Caco-2 (cell line): ENCODE measurements around the gene MMP28. TPM values are rescaled to one million over a fixed set of nuclear protein-coding genes. Genes with fewer than 3 reads are reported as not detected.

Experiments
- Bru-seq: library from RNA; stranded (reverse); fragments of 400-500 nt; gene quantifications from one replicate; lab custom pipeline; 2021; lab: Mats Ljungman, UMichigan
- BruChase-seq, 2 experiments: library from RNA; stranded (reverse); fragments of 400-500 nt; gene quantifications; one replicate each; lab custom pipeline; 2021; lab: Mats Ljungman, UMichigan
- BruUV-seq: library from RNA; stranded (reverse); fragments of 400-500 nt; replicated peaks from 2 replicates; lab custom pipeline; 2021; lab: Mats Ljungman, UMichigan
- CTCF ChIA-PET: fragments of 300-600 bp; sonication (Branson Sonifier 250); formaldehyde crosslinking; loops from one replicate; lab custom pipeline; 2022; ENCODE audit warnings: antibody characterized with exemption; lab: Charles Lee
- POLR2A ChIA-PET: fragments of 300-600 bp; sonication (Branson Sonifier 250); formaldehyde crosslinking; loops from one replicate; lab custom pipeline; 2022; ENCODE audit warnings: antibody characterized with exemption; lab: Charles Lee
- DNase-seq, 2 experiments: peaks; one replicate each; pipeline versions ENCODE4 v3.0.0 to v3.0.0-alpha.2; 2020 to 2022
- H3K27me3 ChIP-seq: replicated peaks from 2 replicates; pipeline ENCODE4 v1.6.0; 2011; ENCODE audit warnings: low read length; ENCODE audit not compliant: control insufficient read depth, insufficient read depth
- H3K36me3 ChIP-seq: 2 replicates; pipeline ENCODE4 v1.5.1; 2011; ENCODE audit warnings: low read length; ENCODE audit not compliant: control insufficient read depth, insufficient read depth
- H3K4me1 ChIP-seq: fragments of 250-450 bp; sonication (Bioruptor Pico); 2 replicates; pipeline ENCODE4 v1.5.1; 2020; ENCODE audit warnings: mild to moderate bottlenecking
- H3K4me3 ChIP-seq: 2 replicates; pipeline ENCODE4 v1.5.1; 2011; ENCODE audit warnings: low read depth, mild to moderate bottlenecking, control low read depth, low read length
- H3K9me3 ChIP-seq: fragments of 250-450 bp; sonication (Bioruptor Pico); 2 replicates; pipeline ENCODE4 v1.5.1; 2020; ENCODE audit warnings: mild to moderate bottlenecking, moderate library complexity
- H3K27ac Mint-ChIP-seq: one replicate; pipeline ENCODE4 v1.8.0; 2022; ENCODE audit warnings: mixed read lengths; ENCODE audit not compliant: unreplicated experiment
- H3K27me3 Mint-ChIP-seq: one replicate; pipeline ENCODE4 v1.8.0; 2022; ENCODE audit warnings: mixed read lengths; ENCODE audit not compliant: insufficient read depth, unreplicated experiment
- H3K36me3 Mint-ChIP-seq: one replicate; pipeline ENCODE4 v1.8.0; 2022; ENCODE audit warnings: mild to moderate bottlenecking, mixed read lengths; ENCODE audit not compliant: insufficient read depth, unreplicated experiment
- H3K4me1 Mint-ChIP-seq: one replicate; pipeline ENCODE4 v1.8.0; 2022; ENCODE audit warnings: low read depth, mixed read lengths; ENCODE audit not compliant: unreplicated experiment
- H3K4me3 Mint-ChIP-seq: one replicate; pipeline ENCODE4 v1.8.0; 2022; ENCODE audit warnings: mild to moderate bottlenecking, moderate library complexity, mixed read lengths; ENCODE audit not compliant: unreplicated experiment
- H3K9me3 Mint-ChIP-seq: one replicate; pipeline ENCODE4 v1.8.0; 2022; ENCODE audit warnings: mixed read lengths; ENCODE audit not compliant: unreplicated experiment
- CTCF ChIP-seq, 2 experiments: fragments of 200-600 bp in 1 of 2; IDR thresholded peaks; 1 replicate in 1 of 2; 2 replicates in 1 of 2; pipeline versions ENCODE4 v1.5.1 to v1.8.0; 2011 to 2022; ENCODE audit warnings: antibody characterized with exemption in 1 of 2, control low read depth in 1 of 2, inconsistent platforms in 1 of 2, low read depth in 1 of 2, low read length in 1 of 2, mild to moderate bottlenecking in 1 of 2, moderate library complexity in 1 of 2; ENCODE audit not compliant: insufficient read depth in 1 of 2, severe bottlenecking in 1 of 2, unreplicated experiment in 1 of 2
- intact Hi-C: fragments of 100-400 bp; cut with micrococcal nuclease; formaldehyde crosslinking; loops from one replicate; pipeline ENCODE4 v1.10.0; 2022; ENCODE audit not compliant: unreplicated experiment
- long read RNA-seq: library from polyadenylated mRNA; stranded (forward); transcript quantifications from one replicate; pipeline ENCODE4 v2.0.0, GENCODE V29; 2022
- total RNA-seq: library from RNA; stranded (reverse); gene quantifications from 2 replicates; pipeline ENCODE4 v1.2.3, GENCODE V29; 2022

The MMP28 gene
- total RNA-seq (not detected in 2 replicates), Bru-seq, nascent RNA (percentile 9 among the genes with signal in this experiment), BruChase-seq, experiment 1, labeled RNA remaining after a 2-hour chase (not detected), BruChase-seq, experiment 2, labeled RNA remaining after a 6-hour chase (not detected)
- long read RNA-seq, partial matches to known transcripts, result 0 of 2 reads
- long read RNA-seq, other reads (novel, unspliced or antisense), result 2 of 2 reads

GRCh38 chr17:35795007-35795870 is at the start of gene MMP28:
Gene MMP28 (minus strand): TSS chr17:35795641. CDS start chr17:35795377, 264 bp downstream.
- Mint-ChIP-seq H3K9me3 (no peaks in the 10 kb centered on the region), H3K27me3 (peaks cover 38% of the 10 kb centered on the region), H3K4me3 (peak within 1 kb of the TSS; percentile 76), H3K36me3 (no peaks in the 10 kb centered on the region), H3K27ac (no peak within 1 kb of the TSS), H3K4me1 (no peaks in the 10 kb centered on the region)
- CTCF ChIA-PET, result interaction anchor here (3.2 kb wide), 1 partner anchor 31 kb away, joined by 16 read pairs; no protein-coding TSS in a partner anchor
- Histone ChIP-seq H3K27me3 (peaks cover 8% of the 10 kb centered on the region), H3K4me1 (no peaks in the 10 kb centered on the region), H3K36me3 (no peaks in the 10 kb centered on the region; the same call in 1 of the 2 replicates), H3K9me3 (no peaks in the 10 kb centered on the region), H3K4me3 (peak within 1 kb of the TSS; percentile 44)
- peak in 1 of 2 experiments; percentile 54 for DNase-seq
- no TSS peak for BruUV-seq
- POLR2A ChIA-PET, result interaction anchor here (1.0 to 1.2 kb wide), 2 partner anchors 14 to 31 kb away, joined by 3 to 5 read pairs; partner anchors contain the start of gene TAF15
- intact Hi-C loops, result no loop called here
- no peak for TF ChIP-seq CTCF (IDR thresholded peaks at IDR 0.05; ENCODE audit: insufficient read depth in 1 of 2, low read depth in 1 of 2, low read length in 1 of 2, severe bottlenecking in 1 of 2, unreplicated experiment in 1 of 2)

GRCh38 chr17:35844547-35844946 is 49.1 kb upstream of the MMP28 start:
- POLR2A ChIA-PET, result no interaction called here
- H3K36me3 Mint-ChIP-seq, result peaks cover 87% of the 10 kb centered on the region
- no peak for TF ChIP-seq CTCF (IDR thresholded peaks at IDR 0.05; ENCODE audit: insufficient read depth in 1 of 2, low read depth in 1 of 2, low read length in 1 of 2, severe bottlenecking in 1 of 2, unreplicated experiment in 1 of 2)

DNA sequence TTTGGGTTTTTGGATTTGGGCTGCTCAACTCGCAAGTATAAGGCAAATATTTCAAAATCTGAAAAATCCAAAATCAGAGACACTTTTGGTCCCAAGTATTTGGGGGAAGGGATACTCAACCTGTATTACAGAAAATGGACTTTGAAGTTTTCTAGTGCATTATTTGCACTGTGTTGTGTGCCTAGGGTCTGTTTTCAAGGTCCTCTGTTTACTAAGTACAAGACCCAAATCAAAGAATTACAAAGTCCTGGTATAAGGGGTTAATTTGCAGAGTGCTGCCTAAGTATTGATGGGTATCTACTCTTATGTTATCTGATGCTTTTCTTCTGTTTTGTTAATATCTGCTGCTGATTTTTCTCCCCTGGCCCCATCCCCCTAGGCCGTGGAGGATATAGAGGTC is 48.3 kb upstream of the MMP28 start:
- Mint-ChIP-seq H3K27me3 (no peaks in the 10 kb centered on the region), H3K4me3 (no peak overlapping the region), H3K27ac (no peak overlapping the region), H3K36me3 (peaks cover 86% of the 10 kb centered on the region), H3K4me1 (no peaks in the 10 kb centered on the region), H3K9me3 (no peaks in the 10 kb centered on the region)
- H3K4me1 ChIP-seq, result no peaks in the 10 kb centered on the region
- CTCF ChIA-PET, result no interaction called here
- H3K27me3 ChIP-seq, result no peaks in the 10 kb centered on the region
- TF ChIP-seq CTCF (IDR thresholded peaks at IDR 0.05; ENCODE audit: insufficient read depth in 1 of 2, low read depth in 1 of 2, low read length in 1 of 2, severe bottlenecking in 1 of 2, unreplicated experiment in 1 of 2), result no peak
- intact Hi-C loops, result no loop called here
- H3K4me3 ChIP-seq, result no peak overlapping the region
- H3K36me3 ChIP-seq, result peaks cover 3% of the 10 kb centered on the region
- POLR2A ChIA-PET, result no interaction called here
- DNase-seq, result no peak
- BruUV-seq, result no TSS peak
- H3K9me3 ChIP-seq, result no peaks in the 10 kb centered on the region

More at GRCh38 chr17:35844547-35844946, 49.1 kb upstream of the MMP28 start:
- H3K4me1 ChIP-seq, result no peaks in the 10 kb centered on the region
- no peaks in the 10 kb centered on the region for H3K9me3 ChIP-seq
- H3K4me3 Mint-ChIP-seq, result no peak overlapping the region
- DNase-seq, result no peak
- H3K4me3 ChIP-seq, result no peak overlapping the region
- H3K27me3 ChIP-seq, result no peaks in the 10 kb centered on the region
- no peak overlapping the region for H3K27ac Mint-ChIP-seq
- no peaks in the 10 kb centered on the region for H3K9me3 Mint-ChIP-seq
- intact Hi-C loops, result no loop called here
- BruUV-seq, result TSS peak; percentile 90
- no peaks in the 10 kb centered on the region for H3K27me3 Mint-ChIP-seq
- CTCF ChIA-PET, result no interaction called here
- H3K36me3 ChIP-seq, result peaks cover 3% of the 10 kb centered on the region
- H3K4me1 Mint-ChIP-seq, result no peaks in the 10 kb centered on the region
